Fibroblast of skin of right biceps (primary cell): ENCODE data around the gene KRCC1.
"Not testable (repeated sequence)": the region's sequence is repeated elsewhere in the genome, so short reads cannot be mapped to it uniquely, and the experiment has no call there.

Experiments used
- DNase-seq: peaks from one replicate; pipeline ENCODE4 v3.0.0-alpha.2; 2013

The KRCC1 gene

GRCh38 chr2:88074854-88075292 lies 19.3 kb upstream of the KRCC1 start:
- peak; percentile 90 for DNase-seq

DNA sequence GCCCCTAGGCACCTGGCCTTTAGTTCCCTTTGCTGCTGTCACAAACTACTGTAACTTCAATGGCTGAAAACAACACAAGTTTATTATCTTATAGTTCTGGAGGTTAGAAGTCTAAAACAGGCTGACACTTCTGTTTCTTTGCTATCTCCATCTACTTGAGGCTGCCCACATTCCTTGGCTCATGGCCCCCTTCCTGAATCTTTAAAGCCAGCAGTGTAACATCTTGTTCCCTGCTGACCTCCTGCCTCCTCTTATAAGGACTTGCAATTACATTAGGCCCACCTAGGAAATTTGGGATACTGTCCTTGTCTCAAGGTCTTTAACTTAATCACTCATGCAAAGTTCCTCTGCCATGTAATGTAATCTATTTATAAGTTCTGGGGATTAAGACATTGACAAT lies 18.6 kb upstream of the KRCC1 start:
- DNase-seq: no peak

GRCh38 chr2:88071365-88071764 lies 15.8 kb upstream of the KRCC1 start:
- no peak for DNase-seq

DNA sequence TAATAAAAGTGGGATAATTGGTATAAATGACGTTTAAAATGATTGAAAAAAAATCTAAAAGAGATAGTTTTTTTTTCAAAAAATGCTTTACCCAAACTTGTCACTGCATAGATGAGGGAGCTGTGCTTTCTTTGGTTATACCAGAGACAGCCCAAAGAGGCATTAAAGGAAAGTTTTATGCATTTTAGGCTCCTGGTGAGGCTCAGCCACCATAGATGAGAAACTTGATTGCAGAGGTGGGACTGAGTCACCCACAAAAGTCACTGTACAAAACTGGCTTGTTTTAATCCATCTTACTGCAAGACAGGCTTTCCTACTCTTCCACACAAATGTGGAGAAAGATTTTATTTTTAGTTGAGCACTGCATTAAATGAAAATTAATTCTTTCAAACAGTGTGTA lies 14.5 kb upstream of the KRCC1 start:
- DNase-seq: no peak

DNA sequence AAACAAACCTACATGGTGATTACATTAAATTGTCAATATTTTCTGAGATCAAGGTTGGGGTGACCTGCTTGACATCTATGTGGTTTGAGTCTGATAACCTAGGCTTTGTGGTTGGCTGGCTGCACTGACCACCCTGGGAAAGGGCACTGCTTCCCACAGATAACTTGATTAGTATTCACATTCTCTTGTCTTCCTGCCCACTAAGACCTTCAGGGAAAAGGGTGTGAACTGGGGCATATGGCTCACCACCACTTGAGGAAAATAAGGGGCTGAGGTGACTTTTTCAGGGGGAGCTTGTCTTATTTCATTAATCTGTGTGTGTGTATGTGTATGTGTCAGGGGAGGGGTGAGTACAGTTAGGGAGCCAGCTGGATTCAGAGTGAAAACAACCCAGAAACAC lies 13.5 kb upstream of the KRCC1 start:
- no peak for DNase-seq

DNA sequence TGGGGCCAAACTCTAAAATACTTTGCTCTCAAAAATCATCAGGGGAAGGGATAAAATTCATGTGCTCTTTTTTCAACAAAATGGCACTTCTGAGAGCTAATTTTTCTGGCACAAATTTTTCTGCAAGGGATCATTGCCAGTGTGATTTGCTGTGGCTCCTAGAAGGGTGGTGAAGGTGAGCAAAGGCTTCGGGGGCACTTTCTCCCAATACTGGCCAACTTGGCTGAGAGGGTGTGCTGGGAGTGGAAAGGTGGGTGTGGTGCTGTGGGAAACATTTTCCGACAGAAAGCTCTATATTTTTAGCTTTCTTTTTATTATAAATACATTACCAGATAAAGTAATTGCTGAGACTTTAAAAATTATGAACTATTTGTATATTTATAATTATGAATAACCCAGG lies 12.5 kb upstream of the KRCC1 start:
- no peak for DNase-seq

GRCh38 chr2:88067598-88067997 lies 12.0 kb upstream of the KRCC1 start, which contains the start of gene SMYD1:
Gene SMYD1, plus strand, starts transcription at chr2:88067825. Its CDS starts 40 bp downstream, at chr2:88067865.
- DNase-seq: no peak

GRCh38 chr2:88067189-88067588 lies 11.6 kb upstream of the KRCC1 start:
- no peak for DNase-seq

DNA sequence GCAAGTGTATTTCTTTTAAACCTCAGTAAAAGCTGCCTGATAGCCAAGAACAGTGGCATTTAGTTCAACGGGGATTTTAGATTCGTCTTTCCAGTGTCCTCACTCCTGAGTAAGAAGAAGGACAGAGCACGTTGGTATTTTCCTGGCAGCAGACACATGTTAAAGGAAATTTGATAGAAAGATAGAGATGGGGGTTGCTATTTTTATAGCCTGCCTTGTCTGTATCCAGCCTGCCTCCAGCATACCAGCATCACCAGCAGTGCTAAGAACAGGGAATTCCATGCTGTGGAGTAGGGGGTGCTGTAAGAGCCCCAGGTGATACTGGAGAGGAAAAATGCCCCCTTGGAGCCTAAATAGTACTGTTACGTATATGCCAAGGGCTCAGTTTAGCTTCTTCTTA lies 11.0 kb upstream of the KRCC1 start:
- no peak for DNase-seq

GRCh38 chr2:88061295-88061694 lies 5.7 kb upstream of the KRCC1 start:
- no peak for DNase-seq

GRCh38 chr2:88060907-88061275 lies 5.3 kb upstream of the KRCC1 start:
- DNase-seq: no peak

- peak; percentile 40 for DNase-seq
Measured at GRCh38 chr2:88059979-88060906, 4.7 kb upstream of the KRCC1 start.

DNA sequence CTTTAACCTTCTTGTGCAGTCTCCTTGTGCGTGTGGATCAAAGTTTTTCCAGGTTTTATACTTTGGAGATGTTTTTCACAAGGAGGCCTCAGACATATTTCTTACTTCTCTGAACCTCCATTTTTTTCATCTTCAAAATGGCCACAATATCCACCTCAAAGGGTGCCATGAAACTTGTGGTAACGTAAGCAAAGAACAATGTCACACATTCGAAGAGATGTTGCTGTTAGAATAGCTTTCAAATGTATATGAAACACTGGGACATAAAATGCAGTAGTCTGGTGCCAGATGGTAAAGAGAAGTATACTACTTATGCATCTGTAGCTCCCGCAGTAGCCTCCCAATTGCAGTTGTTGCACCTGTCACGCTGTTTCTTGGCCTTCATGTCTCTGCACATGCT lies 2.6 kb upstream of the KRCC1 start:
- no peak for DNase-seq

DNA sequence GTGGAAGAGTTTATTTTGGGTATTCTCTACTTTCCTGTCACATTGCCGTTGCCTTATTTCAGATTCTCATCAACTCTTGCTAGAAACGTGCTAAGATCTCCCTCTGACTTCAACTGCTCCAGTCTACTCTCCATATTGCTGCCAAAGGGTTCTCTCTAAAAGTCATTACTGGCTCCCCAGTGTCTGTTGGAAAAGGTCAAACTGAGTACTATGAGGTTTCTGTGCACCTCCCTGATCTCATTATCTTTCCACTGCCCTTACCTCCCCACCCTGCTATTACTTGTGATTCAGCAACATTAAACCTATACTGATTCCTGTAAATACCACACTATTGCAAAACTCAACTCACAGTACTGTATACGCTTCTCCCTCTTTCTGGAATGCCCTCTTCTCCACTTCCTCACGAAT lies 1.9 kb upstream of the KRCC1 start:
- peak; percentile 68 for DNase-seq

GRCh38 chr2:88054782-88055370 lies 707 bp downstream of the KRCC1 start:
- peak; percentile 53 for DNase-seq

DNA sequence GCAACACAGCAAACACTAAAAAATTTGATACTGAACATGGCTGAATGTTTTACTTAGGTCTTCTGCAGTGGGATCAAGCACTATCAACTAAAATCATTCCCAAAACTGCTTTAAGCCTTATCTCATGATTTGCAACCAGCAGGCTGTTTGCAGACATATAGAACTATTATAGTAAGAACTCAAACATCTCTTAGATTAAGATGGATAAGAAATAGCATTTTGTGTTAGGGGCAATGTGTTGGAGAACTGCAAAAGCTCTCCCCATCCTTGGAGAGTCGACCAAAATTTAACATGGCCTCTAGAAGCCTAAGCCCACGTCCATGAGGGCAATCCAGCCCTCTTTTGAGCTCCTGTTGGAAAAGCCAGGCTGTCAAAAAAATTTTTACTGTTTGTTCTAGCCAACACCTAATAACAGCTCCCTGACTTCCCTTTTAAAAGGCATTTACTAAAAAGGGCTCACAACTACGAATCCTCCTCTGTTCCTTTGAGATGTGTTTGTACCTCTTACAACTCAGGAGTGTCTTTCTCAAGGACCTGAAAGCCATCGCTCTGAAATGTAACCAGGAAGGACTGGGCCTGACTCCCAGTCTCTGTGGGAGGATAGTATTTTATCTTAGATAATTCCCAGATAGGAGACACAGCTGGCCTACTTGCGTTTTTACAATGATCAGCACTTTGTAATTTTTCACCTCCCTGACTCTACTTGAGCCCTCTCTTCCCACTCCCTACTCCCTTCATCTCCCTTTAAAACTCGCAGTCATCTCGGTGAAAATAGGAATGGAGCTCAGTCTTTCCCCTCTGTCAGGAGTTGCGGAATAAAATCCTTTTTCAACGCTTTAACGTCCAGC lies 1.4 kb downstream of the KRCC1 start:
- peak; percentile 3 for DNase-seq

GRCh38 chr2:88053296-88053695 lies 2.3 kb downstream of the KRCC1 start:
- peak; percentile 55 for DNase-seq

DNA sequence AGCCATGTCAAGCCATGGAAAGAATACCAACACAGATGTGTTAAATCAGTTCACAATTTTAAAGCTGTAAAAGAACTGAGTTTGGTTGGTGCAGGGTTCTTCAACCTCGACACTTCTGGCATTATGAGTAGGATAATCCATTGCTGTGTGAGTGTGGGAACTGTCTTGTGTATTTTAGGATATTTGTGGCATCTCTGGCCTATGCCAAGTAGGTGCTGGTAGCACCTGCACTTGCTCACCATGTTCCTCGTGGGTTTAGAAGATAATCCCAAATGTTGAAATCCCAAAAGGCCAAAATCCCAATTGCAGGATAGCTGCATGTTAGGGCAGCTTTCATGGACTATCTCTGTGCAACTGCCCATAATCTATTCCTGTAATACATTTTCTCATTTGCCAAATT lies 3.8 kb downstream of the KRCC1 start:
- DNase-seq: no peak

GRCh38 chr2:88049622-88050021 lies 6.0 kb downstream of the KRCC1 start:
- DNase-seq: no peak

GRCh38 chr2:88048541-88048940 lies 7.0 kb downstream of the KRCC1 start:
- DNase-seq: no peak

DNA sequence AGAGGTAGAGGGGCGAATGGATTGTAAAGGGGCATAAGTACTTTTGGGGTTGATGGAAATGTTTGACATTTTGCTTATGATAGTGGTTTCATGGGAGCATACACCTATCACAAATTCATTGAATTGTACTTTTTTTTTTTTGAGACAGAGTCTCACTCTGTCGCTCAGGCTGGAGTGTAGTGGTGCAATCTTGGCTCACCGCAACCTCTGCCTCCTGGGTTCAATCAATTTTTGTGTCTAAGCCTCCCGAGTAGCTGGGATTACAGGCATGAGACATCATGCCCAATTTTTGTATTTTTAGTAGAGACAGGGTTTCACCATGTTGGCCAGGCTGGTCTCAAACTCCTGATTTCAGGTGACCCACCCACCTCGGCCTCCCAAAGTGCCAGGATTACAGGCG lies 10.0 kb downstream of the KRCC1 start:
- DNase-seq: not testable (repeated sequence)

DNA sequence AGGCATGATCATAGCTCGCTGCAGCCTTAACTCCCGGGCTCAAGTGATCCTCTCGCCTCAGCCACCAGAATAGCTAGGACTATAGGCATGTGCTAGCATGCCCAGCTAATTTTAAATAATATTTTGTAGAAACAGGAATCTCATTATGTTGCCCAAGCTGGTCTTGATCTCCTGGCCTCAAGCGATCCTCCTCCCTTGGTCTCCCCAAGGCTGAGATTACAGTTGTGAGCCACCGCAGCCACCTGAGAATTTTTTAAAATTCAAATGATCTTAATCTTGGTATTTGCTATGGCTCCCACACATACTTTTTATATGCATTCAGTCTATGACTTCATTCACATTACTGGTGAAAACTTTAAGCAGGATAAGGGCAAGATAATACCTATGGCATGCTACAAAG lies 13.1 kb downstream of the KRCC1 start:
- no peak for DNase-seq
